Measurements from ENCODE around the gene CCL13.

Gene CCL13

GRCh38 chr17:34384822-34385605 lies 28.7 kb downstream of the CCL13 start:
- no peak for DNase-seq (ENCODE audit: low read depth)

GRCh38 chr17:34386343-34386696 lies 30.0 kb downstream of the CCL13 start:
- no peak for DNase-seq (ENCODE audit: low read depth)

GRCh38 chr17:34386697-34387550 lies 30.6 kb downstream of the CCL13 start:
- no peak for DNase-seq (ENCODE audit: low read depth)

GRCh38 chr17:34387566-34387965 lies 31.3 kb downstream of the CCL13 start:
- DNase-seq (ENCODE audit: low read depth) = no peak

GRCh38 chr17:34389126-34389750 lies 33.0 kb downstream of the CCL13 start:
- no peak for DNase-seq (ENCODE audit: low read depth)

DNA sequence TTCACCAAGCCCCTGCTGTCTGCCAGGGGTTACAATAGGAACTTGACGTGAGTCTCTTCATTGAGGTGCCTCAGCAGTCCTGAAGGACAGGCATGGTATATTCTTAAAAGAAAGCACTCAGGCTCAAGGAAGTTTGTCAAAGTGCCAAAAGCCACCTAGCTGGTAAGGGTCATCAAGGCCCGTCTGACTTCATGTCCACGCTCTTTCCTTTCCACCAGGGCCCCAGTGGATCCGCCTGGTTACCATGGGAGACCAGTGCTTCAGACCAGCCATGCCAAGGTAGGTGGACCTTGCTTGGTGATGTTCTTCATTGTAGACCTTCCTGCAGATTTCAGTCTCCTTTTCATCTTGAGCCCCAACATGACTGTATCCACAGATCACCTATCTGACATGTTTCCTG lies 34.4 kb downstream of the CCL13 start:
- no peak for DNase-seq (ENCODE audit: low read depth)

GRCh38 chr17:34391241-34391640 lies 35.0 kb downstream of the CCL13 start:
- DNase-seq (ENCODE audit: low read depth) = no peak

DNA sequence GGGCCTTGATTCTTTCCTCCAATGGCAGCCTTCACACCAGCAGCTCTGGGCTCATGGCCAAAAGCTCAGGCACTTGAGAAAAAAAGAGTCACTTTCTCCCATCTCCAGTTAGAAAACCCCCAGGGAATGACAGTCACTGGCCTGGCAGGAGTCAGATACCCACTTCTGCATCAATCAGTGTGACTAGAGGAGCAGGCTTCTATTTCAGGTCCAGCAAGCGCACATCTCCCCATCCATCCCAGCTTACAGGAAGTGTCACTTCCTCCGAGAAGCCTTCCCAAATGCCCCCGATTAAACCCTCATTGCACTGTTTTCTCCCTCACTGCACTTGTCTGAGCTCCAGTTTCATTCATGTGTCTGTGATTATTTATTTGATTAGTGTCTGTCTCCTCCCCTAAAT lies 37.1 kb downstream of the CCL13 start:
- no peak for DNase-seq (ENCODE audit: low read depth)

DNA sequence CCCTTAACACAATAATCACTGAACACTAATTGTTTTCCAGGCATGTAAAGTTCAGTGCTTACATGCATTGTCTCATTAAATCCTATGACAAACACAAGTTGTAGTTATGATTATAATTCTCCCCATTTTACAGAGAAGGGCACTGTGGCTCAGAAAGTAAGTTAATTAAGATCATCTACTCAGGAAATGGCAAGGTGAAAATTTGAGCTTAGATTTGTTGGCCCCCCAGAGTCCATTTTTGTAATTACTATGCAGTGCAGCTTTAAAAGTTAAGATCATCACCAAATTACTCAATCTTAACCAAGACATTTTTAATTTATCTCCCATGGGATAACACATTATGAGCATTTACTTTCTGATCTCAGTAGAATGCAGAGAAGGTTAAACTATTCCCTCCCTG lies 41.0 kb downstream of the CCL13 start:
- DNase-seq (ENCODE audit: low read depth) = no peak

DNA sequence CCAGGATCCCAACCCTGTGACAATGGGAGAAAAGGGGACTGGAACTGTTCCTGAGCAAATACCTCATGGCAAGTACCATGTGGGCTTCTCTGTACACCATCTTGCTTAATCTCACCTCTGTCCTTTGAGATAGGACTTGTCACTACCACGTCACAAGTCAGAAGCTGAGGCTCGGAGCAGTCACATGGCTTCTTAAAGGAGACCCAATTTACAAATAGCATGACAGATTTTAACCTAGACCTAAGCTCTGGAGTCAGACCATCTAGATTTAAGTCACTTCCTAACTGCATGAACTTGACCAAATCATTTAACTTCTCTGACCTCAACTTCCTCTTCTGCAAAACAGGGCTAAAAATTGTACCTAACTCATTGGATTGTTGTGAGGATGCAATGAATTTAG lies 42.7 kb downstream of the CCL13 start:
- no peak for DNase-seq (ENCODE audit: low read depth)

GRCh38 chr17:34399725-34400124 lies 43.4 kb downstream of the CCL13 start:
- DNase-seq (ENCODE audit: low read depth) = no peak

GRCh38 chr17:34400301-34400931 lies 44.1 kb downstream of the CCL13 start:
- no peak for DNase-seq (ENCODE audit: low read depth)

DNA sequence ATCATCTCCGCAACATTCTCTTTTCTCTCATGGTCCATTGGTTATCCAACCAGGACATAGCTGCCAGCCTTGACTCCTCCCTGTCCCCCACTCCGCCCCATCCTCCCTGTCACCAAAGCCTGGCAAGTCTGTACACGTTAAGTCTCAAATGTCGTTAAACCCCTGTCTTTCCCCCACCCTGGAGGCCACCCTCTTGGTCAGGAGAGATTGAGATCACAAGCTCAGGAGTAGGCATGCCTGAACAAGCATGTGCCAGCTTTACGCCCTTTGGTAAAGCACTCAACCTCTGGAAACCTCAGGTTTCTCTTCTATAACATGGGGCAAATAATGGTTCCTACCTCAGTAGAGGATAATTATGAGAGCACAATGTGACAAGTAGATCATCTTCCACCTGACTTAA lies 44.9 kb downstream of the CCL13 start:
- DNase-seq (ENCODE audit: low read depth) = no peak

DNA sequence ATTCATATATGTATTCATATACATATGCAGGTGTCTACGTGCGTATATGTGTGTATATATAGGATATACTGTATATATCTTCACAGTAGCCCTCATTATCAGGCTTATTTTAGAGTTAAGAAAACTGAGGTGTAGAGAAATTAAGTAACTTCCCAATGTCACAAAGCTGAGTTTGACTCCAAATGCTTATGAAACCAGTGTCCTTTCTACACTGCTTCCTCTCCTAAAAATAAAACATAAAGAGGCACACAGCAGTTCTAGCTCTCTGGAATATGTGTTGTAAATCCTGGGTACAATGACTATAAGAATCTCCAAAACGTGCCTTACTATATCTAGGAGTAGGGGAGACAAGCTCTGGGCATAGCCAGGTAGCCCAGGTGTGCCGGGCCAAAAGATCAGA lies 46.7 kb downstream of the CCL13 start:
- DNase-seq (ENCODE audit: low read depth) = no peak

DNA sequence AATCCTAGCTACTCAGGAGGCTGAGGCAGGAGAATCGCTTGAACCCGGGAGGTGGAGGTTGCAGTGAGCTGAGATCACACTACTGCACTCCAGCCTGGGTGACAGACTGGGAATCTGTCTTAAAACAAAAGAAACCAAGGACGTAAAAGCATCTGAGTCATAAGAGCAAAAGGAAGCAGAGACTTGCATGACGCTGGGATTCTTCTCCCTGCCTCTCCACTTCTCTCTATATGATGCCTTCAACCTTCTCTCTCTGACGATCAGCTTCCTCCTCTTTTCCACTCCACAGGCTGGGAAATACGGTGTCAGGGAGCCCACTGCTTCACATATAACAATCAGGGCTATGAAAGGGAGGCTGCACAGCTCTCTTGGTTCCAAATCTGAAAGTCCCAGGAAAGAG lies 49.9 kb downstream of the CCL13 start:
- no peak for DNase-seq (ENCODE audit: low read depth)
